ENCODE data around the gene WDR20.

The WDR20 gene

GRCh38 chr14:102201776-102202175, 62.1 kb downstream of the WDR20 start:
- DNase-seq = no peak

GRCh38 chr14:102202944-102203343, 63.2 kb downstream of the WDR20 start:
- no peak for DNase-seq

GRCh38 chr14:102203382-102203781, 63.7 kb downstream of the WDR20 start:
- no peak for DNase-seq

DNA sequence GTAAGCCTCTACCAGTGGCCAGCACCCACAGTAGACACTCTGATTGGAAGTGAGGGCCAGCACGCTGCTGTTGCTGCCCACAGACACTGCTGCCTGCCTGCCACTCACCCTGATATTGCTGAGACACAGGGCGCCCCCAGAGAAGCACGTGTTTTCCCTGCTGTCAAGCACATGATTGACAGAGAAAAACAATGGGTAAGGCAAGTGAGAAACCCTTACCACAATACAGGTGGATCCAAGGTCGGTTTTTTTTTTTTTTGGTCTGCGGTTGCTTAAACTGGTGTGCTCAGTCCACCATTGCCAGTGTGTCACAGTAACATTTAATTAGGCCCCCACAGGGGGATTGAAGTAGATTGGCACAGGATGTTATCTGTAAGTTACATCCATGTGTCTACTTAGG, 65.9 kb downstream of the WDR20 start:
- DNase-seq = no peak

- no peak for DNase-seq
Measured at GRCh38 chr14:102206918-102207317, 67.2 kb downstream of the WDR20 start.

DNA sequence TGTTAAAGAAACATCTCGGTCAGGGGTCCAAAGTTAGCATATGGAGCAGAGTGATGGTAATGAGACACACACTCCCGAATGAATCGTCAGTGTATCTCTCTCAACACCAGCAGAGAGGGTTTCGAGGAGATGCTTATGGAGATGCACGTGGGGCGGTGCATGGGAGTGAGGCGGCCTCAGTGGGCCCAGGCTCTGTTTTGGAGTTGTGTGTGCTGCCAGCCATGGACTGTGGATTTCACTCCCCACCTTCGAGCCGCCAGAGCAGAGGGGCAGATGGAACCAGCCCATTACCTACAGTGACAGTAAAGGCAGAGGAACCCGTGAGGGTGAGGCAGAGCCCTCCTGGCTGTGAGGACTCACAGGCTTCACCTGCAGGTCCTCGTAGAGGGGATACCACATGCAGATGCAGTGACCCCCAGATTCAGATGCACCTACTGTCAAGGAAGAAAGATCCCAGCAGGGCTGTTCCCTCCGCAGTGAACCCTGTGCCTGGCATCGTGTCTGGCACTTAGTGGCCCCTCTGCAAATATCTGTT, 68.2 kb downstream of the WDR20 start:
- no peak for DNase-seq

DNA sequence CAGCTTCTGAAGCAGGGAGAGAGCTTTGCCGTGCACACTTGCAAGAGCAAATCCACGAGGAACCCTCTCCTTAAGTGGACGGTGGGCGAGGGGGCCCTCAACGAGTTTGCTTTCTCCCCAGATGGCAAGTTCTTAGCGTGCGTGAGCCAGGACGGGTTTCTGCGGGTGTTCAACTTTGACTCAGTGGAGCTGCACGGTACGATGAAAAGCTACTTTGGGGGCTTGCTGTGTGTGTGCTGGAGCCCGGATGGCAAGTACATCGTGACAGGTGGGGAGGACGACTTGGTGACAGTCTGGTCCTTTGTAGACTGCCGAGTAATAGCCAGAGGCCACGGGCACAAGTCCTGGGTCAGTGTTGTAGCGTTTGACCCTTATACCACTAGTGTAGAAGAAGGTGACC, 69.0 kb downstream of the WDR20 start:
- no peak for DNase-seq

DNA sequence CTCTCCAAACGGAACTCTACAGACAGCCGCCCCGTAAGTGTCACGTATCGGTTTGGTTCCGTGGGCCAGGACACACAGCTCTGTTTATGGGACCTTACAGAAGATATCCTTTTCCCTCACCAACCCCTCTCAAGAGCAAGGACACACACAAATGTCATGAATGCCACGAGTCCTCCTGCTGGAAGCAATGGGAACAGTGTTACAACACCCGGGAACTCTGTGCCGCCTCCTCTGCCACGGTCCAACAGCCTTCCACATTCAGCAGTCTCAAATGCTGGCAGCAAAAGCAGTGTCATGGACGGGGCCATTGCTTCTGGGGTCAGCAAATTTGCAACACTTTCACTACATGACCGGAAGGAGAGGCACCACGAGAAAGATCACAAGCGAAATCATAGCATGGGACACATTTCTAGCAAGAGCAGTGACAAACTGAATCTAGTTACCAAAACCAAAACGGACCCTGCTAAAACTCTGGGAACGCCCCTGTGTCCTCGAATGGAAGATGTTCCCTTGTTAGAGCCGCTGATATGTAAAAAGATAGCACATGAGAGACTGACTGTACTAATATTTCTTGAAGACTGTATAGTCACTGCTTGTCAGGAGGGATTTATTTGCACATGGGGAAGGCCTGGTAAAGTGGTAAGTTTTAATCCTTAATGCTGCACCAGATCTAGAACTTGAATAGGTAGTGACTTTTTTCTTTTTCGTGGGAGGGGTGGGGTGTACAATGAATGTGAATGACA, 69.7 kb downstream of the WDR20 start:
- no peak for DNase-seq

DNA sequence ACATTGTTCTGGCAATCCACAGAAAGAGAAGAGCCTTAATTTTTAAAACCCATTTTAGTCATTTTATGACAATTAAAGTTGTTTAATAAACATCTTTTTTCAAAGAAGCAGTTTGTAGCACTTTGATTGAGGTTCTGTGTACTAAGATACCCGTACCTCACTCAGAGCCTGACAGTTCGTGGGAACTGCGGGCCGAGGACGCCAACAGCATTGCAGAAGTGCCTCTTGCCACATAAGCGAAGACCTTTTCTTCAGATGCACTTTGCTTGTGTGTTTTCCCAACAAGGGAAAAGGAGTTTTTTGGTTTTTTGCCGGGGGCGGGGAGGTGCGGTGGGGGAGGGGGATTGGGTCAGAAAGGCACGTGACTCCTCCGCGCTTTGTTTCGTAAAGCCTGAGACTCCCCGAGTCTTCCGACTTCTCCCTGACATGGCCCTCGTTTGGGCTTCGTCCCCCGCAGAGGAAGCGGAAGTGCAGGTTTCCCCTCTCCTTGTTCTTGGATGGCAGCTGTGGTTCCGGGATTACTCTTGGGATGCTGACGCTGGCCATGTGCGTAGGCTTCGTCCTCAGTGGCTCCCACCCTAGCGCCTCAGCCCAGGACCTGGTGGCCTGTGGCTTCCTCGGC, 70.8 kb downstream of the WDR20 start:
- no peak for DNase-seq

DNA sequence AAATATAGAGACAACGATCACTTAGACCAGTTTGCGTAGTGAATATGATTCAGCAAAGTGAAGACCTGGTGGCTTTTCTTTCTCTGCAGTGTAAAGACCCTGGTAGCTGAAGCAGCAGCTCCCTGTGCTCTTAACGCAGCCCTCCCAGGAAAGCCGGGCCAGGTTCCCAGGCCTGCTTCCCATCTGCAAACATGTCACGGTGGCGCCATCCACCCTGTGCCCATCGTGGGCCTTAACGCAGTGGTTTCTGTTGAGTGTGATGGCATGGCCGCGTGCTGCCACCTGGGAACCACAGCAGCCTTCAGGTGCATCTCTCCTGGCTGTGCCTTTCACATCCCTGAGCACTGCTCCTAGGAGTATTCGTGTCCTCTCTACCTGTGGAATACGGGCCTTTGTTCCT, 71.5 kb downstream of the WDR20 start:
- DNase-seq = no peak

DNA sequence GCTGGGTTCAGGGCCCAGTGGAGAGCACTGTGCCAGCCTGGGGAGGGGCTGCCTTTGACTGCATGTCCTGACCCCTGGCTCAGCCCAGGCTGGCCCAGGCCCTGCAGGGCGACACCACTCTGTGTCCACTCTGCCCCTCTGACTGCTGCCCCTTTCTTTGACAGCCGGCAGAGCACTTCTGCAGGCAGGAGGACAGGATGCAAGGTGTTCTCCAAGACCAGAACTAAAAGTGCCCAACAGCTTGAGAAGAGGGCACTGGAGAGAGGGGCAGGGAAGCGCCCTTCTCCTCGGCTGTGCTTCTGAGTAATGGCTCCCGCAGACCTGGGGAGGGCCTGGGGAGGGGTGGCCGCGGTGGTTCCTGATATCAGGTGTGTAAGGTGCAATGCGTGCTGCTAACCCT, 72.7 kb downstream of the WDR20 start:
- no peak for DNase-seq

DNA sequence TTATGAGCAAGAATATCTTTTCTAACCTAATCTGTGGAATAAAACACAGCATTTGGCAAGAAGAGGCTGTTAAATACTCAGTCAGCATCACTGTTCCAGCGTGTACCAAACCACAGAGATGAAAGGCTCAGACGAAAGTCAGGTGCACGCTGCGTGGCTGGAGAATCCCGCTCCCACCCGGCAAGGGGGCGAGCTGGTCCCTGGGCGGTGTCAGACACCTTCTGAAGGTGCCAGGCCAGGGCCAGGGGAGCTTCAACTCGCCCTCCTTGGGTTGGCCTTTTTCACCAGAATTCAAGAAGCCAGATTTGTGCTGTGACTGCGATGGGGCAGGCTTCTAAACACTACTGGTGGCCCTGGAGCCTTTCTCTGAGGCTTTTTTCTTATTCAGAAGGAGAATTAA, 73.1 kb downstream of the WDR20 start:
- DNase-seq = no peak

DNA sequence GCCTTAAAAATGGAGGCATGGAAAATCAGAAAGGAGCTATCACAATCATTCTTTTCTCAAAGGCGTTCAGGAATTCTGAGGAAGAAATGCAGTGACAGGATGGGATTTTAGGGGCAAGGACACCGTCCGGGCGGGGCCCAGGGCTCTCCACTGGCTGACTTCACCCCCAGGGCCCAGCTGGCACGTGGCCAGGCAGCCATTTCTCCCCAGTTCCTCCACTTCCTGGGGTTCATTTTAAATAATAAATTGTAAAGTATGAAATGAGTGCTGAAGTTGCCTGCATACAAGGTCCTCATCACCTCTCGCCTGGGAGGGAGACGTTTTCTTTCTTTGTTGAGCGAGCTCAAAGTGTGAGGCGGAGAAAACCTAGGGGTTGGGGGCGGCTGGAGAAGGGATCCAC, 73.8 kb downstream of the WDR20 start:
- no peak for DNase-seq

GRCh38 chr14:102213984-102214658, 74.4 kb downstream of the WDR20 start:
- no peak for DNase-seq

DNA sequence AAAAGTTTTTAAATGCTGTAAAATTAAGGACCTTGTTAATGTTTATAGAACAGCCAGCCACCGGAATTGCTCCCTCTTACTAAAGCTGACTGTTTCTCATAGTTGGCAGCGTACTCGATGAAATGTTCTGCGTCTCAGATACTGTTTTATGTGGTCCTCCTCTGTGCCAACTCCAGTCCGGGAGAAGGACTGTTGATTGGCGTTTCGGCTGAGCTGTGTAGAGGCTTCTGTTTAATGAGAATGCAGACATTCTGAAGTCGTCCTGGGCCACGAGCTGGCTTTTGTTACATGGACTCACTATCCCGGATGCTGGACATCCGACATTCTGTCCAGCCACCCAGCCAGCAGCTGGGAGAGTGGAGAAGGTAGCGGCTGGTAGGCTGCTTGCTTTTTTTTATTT, 75.4 kb downstream of the WDR20 start:
- no peak for DNase-seq

GRCh38 chr14:102215576-102216250, 76.0 kb downstream of the WDR20 start:
- no peak for DNase-seq

DNA sequence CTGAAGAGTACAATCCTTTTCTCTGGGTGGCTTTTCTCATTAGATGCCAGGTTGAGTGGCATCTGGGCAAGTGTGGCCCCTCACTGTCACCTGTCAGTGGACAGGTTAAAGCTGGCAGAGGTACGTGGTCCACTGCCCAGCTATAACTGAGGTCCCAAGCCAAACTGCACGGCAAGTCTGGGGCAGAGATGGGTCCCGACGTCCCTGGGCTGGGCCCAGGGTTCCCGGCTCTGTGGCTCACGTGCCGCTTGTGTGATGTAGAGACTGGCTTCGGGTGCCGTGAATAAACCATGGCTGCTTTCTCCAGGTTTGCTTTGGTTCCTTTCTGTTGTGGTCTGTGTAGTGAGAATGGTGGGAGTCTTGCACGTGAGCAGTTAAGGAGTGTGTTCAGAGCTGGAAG, 77.7 kb downstream of the WDR20 start:
- no peak for DNase-seq

- no peak for DNase-seq
Measured at GRCh38 chr14:102217987-102218421, 78.3 kb downstream of the WDR20 start.

DNA sequence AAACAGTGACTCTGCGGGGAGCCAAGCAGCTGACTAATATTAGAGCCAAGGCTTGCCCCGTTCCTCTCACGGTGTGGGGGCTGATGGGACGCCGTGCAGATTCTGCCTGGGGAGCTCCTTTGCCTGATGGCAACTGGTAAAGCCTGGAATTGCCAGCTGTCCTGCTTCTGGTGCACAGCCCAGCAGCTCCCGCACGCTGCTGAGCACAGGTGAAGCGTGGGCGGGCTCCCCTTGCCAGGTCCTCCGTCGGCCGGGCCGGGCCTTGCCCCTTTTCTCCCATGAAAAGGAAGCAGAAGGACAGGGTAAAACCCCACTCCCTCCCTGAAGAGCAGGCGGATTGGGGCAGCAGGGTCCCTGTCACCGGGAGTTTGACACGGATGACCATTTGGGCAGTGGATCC, 79.0 kb downstream of the WDR20 start:
- DNase-seq = no peak

DNA sequence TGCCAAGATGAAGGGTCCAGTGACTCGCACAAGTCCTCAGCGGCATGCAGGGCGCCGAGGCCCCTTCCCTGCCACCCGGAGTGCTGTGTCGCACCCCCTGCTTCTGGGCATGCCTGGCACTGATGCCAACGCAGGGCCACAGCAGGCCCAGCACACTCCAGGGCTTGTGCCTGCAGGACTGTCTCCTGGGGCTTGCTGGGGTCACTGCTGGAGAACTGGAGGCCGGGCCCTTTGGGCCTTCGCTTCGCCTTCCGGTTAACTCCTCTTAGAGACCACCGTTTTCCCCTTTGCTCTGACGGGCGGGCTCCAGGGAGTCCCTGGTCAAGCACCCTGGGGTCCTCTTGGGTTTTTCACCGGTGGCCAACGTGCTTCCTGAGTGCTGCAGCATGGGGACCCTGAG, 79.6 kb downstream of the WDR20 start:
- DNase-seq = no peak

DNA sequence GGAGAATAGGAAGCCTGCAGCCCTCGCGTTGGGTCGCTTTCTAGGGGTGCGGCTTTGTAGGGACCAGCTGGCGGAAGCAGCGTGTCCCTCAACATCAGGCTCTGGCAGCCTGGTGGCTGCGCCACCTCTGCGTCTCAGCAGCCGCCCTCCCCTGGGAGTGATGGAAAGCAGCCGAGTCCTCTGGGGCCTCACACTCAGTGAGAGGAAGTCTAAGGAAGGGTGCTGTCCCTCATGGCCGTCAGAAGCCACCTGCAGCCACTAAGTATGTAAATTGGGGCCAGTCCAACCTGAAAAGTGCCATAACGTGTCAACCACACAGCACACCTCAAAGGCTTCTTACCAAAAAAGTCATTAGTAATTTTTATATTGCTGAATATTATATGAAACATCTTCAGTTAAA, 80.3 kb downstream of the WDR20 start:
- peak; percentile 35 for DNase-seq

DNA sequence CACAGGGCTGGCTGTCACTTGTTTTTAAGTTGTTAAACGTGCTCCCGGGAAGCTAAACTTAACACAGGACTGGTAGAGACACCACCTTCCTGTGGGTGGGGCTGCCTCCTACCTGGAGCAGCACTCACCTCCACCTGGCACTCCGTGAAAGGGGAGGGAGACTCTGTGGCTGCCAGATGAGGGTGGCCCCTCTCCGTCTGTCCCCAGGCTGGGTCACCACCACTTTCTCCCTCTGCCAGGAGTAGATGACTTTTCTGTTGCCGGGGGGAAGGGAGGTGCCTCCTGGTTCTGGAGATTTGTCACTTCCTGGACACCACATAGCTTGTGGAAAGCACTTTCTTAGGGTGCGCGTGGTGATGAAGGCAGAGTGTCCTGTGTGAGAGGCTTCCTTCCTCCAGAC, 81.3 kb downstream of the WDR20 start:
- DNase-seq = no peak

GRCh38 chr14:102222009-102222575, 82.4 kb downstream of the WDR20 start:
- no peak for DNase-seq
